GM18951 (cell line): ENCODE results near the gene PARVA.
"Not testable (repeated sequence)": the region's sequence is repeated elsewhere in the genome, so short reads cannot be mapped to it uniquely, and the experiment has no call there.

Experiments used
- POLR2A ChIP-seq: IDR thresholded peaks from 4 replicates; pipeline ENCODE4 v1.6.1; 2011; ENCODE audit warnings: mild to moderate bottlenecking; ENCODE audit not compliant: insufficient read length, insufficient read depth; ENCODE audit errors: extremely low read depth
- in situ Hi-C: fragments of 300-500 bp; cut with MboI; formaldehyde crosslinking; loops from one replicate; pipeline ENCODE4 v1.12.0; 2022; ENCODE audit warnings: low sequenced_read_pairs, mixed read lengths, inconsistent platforms; ENCODE audit not compliant: unreplicated experiment

Gene PARVA

DNA sequence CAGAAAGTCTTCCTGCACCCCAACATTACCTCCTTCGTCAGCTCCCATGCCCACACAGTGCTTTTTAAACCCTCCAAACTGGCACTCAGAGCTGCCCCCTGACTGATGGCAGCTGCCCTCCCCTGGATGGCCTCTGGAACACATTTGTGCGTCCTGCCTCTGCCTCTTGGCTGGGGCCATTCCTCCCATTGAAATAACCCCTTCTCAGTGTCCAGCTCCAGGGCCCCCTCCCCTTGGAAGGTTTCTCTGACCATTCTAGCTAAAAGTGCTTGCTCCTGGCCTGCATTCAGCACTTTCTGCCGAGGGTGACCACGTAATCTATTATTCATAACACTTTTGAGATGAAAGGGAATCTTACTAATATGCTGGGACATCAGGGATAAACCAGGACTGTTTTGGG lies 130.0 kb downstream of the PARVA start:
- no peak for TF ChIP-seq POLR2A
- in situ Hi-C loops, result no loop called here

DNA sequence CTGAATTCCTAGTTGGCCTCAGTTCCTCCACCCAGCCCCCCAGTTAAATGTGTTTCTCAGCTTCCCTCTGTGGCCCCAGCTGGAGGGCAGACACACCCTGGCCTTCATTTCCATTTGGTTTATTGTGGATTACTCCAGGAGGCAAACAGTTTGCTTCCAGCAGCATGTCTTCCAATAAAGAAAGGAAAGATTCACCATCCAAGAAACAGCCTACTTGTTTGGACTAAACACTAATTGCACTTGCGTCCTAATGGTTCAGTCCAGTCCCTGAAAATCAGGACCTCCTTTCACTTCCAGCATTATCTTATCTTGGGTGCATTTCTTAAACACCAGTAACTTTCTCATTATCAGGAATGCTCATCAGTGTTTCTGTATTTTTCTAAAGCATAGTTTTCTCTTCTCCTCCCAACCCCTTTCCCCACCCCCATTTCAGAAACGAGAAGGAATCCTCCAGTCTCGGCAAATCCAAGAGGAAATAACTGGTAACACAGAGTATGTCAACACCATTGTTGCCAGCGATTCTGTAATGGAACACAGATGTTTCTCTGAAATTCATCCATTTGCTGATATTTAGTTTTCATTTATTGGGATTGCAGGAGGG lies 130.9 kb downstream of the PARVA start:
- TF ChIP-seq POLR2A, result no peak
- in situ Hi-C loops, result no loop called here

DNA sequence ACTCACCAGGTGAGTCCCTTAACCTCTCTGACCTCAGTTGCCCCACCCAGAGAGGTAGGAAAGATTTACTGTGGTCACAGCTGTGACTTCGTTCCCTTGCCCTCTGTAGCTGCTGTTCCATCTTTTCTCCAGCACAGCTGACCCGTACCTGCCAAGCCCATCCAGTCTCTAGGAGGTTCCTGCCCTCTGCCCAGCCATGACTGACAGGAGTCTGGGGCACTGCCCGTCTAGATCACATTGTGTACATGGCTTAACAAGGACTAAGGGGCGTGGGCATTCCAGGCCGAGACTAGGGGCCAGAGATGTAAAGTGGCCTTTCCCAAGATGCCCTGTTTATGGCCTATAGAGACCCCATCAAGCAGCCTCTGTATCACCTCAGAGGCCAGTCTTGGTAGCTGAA lies 132.0 kb downstream of the PARVA start:
- in situ Hi-C loops, result no loop called here
- no peak for TF ChIP-seq POLR2A

DNA sequence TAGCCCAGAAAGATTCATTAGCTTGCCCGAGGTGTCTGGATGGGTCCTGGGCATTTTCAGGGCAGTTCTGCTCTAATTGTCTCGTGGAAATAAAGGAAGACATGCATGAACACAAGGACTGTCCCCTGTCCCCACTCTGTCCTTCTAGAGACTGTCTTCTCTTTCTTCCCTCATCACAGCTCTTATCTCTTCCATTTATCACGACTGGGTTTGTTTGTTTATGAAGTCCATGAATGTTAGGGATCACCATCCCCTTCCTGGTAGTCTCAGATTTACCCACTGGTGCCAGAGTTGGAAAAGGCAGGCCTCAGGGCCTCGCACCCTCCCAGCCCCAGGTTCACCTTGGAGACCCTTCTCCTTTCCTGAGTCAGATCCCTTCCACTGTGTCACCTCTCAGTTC lies 134.8 kb downstream of the PARVA start:
- TF ChIP-seq POLR2A, result no peak
- in situ Hi-C loops, result no loop called here

DNA sequence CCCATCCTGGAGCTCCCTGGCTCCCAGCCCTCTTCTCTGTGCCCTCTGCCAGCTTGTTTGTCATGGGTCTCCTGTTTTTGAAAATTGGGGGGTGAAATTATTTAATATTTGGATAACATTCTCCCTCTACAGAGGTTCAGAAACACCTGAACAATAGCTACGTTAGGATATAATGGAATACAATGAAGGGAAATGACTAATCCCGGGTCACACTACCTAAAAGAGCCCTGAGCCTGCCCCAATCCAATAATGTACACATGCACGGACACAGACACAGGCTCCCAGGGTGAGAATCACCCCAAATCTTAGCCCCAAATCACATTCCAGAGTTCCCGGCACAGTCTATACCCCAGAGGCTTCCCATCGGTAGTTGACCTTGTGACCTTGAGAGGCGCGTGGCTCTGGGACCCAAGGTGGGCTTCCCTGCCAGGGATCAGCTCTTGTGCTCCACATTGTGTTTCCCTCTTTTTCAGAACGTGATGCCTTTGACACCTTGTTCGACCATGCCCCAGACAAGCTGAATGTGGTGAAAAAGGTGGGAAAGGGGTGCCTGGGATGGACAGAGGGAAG lies 135.5 kb downstream of the PARVA start:
- no peak for TF ChIP-seq POLR2A
- in situ Hi-C loops, result no loop called here

DNA sequence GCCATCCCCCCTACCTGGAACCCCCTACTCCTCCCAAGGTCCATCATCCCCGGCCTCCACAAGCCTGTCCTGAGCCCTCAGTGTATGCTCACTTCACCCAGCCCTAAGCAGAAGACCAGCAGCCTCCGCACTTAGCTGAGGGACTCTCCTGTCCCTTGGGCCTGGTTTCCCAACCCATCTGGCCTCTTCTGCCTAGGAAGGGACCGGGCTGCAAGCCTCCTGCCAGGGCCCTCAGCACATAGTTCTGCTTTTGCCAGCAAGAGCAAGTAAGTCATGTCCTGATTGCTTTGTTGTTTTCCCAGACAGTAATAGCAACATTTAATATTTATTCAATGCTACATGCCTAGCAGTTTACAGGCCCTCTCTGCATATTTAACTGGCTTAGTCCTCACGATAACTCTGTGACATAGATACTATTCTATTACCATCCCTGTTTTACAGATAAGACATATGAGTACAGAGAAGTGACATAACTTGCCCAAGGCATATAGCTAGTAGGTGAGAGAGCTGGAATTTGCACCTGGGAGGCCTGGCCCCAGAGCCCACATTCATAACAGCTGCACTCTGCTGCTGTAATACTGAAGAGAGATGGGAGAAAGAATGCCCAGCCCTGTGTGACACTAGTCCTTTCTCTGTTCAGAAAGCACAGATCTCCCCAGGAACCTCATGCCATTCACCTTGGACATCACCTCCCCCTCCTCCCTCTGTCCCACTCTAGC lies 139.2 kb downstream of the PARVA start:
- in situ Hi-C loops, result no loop called here
- TF ChIP-seq POLR2A, result no peak

DNA sequence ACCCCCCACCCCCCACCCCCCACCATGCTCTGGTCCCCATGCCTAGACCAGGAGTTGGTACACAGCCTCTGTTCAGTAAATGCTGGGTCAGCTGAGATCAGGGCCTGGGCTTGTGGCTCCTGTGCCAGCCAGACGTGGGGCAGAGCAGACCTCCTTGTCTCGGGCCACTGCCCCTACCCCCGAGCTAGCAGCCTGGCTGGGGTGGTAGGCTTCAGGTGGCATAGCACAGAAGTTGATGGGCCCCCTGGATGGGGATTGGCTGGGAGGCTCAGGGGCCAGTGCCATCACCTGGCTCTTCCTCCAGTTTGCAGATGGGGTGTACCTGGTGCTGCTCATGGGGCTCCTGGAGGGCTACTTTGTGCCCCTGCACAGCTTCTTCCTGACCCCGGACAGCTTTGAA lies 139.9 kb downstream of the PARVA start:
- in situ Hi-C loops, result no loop called here
- TF ChIP-seq POLR2A, result no peak

DNA sequence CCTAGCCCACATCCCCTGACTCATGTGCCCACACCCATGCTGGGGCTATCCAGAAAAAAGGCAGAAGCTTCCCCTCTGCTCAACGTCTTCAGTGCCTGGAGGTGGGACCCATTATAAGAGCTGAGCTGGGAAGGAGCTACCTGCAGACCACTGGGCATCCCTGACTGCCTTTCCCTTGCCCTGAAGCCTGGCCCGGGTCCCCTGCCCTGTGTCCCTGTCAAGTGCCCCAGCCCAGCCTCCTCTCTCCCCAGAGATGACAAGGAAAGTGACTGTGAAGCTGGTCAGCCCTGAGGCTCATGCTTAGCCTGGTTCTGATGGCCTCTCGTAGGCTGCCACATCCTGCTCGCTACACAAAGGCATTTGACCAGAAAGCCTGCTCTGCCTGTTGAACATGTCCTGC lies 140.4 kb downstream of the PARVA start:
- in situ Hi-C loops, result no loop called here
- TF ChIP-seq POLR2A, result no peak

DNA sequence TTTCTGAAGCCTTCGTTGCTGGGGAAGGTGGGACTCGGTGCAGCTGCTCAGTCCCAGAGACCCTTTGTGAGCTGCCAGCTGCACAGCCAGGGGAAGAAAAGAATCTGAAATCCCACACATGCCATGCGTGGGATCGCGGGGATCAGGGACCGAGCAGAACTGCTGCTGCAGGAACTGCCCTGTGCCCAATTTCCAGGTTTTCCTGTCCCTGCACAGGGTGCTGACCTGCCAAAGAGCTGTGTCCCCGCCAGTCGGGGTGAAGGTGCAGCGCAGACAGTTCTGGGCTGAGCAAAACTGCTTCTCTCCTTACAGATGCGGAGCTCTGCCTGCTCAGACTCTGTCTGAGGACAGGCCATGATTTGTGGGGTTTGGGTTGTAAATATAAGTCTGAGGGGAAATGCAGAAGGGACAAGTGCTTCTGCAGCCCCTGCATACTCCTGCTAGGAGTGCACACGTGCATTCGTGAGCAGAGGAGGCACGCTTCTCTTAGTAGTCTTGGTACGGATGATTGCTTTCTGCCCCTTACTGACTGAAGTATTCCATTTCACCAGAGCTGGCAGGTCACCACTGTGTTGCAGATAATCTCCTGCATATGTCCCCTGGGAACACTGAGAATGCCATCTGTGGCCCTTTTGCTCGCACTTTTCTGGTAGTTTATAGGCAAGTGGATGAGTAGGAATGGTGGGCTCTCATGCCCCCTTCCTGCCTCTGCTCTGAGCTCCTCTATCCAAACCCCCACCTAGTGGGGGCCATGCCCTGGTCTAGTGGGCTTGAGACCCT lies 141.4 kb downstream of the PARVA start:
- in situ Hi-C loops, result no loop called here
- TF ChIP-seq POLR2A, result no peak

DNA sequence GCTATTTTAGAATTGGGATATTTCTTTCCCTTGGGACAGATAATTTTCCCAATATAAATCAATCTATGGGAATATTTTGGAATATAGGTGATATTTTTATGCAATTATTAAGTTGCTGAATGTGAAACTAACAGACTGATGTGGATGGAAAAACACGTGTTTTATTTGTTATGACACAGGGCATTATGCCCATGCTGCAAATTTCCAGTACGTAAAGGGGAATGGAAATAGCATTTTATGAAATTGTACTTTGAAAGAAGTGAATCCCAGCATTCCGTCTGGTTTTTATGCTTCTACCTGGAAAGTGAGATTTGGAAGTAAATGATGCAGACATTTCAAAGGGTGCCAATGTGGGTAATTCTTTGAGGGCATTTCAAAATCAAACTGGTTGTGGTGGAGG lies 142.7 kb downstream of the PARVA start:
- no peak for TF ChIP-seq POLR2A

DNA sequence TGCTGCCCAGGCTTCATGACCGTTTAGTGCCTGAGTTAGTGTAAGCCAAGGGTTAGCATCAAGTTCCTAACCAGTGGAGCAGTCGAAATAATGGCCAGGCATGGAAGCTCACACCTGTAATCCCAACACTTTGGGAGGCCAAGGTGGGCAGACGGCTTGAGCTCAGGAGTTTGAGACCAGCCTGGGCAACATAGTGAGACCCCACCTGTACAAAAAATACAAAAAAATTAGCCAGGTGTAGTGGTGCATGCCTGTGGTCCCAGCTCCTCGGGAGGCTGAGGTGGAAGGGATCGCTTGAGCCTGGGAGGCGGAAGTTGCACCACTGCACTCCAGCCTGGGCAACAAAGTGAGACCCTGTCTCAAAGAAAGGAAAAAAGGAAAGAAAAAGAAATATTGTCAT lies 143.2 kb downstream of the PARVA start:
- in situ Hi-C loops, result not testable (repeated sequence)

More for the DNA sequence above, 142.7 kb downstream of the PARVA start:
- in situ Hi-C loops, result no loop called here

DNA sequence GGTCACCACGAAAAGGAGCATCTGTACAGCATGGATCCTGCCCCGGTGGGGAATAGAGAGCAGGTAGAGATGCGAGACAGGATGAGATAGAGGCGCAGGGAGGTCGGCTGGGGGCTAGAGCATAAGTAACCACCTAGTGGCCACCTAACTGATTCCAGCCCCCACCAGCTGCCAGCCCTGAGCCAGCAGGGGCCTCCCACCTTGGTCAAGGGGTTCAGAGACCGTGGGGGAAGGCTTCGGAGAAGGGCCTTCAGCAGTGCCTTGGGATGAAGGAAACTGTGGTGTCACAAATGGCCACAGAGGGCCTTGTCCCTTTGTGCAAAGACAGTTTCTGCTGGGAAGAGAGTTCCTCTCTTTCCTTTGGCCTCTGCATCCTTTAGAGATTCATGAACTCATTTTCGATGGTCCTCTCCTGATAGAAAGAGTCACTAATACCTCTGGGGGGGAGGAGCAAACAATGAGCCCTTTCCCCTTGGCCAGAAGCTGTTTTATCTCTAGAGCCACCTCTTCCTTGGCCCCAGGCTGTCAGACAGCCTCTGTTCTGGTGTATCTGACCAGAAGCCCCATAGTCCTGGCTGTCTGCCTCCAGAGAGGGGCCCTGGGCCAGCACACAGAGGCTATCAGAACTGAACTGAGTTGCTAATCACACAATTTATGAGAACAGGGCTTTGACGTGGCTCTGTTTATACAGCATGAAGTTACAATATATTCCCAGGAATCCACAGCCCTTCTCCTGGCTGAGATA lies 146.0 kb downstream of the PARVA start:
- no peak for TF ChIP-seq POLR2A
- in situ Hi-C loops, result no loop called here

DNA sequence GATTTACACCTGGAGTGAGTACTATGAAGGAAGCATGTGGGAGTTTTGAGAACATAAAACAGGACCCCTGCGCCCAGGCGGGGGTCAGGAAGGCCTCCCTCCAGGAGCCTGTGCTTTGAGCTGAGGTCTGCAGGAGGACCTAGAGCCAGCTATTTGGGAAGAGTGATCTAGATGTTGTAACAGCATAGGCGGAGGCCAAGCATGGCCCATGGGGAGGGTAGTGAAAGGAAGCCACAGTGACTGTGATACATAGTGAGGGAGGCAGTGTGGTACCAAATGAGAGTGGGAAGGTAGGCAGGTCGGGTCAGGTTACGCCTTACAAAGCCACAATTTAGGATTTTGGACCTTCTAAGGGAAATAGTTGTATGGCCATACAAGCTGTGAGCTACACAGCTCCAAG lies 147.5 kb downstream of the PARVA start:
- in situ Hi-C loops, result no loop called here
- no peak for TF ChIP-seq POLR2A
